CD4-positive, alpha-beta memory T cell (primary cell): ENCODE data around the gene PPP4R1. TPM values are rescaled to one million over a fixed set of nuclear protein-coding genes. Genes with fewer than 3 reads are reported as not detected.

Experiments
- CTCF ChIA-PET: fragments of 350-600 bp; sonication (Branson Sonifier 250); formaldehyde crosslinking; loops from one replicate; lab custom pipeline; 2021; ENCODE audit warnings: inconsistent platforms; ENCODE audit not compliant: partially characterized antibody; lab: Charles Lee
- POLR2A ChIA-PET: fragments of 350-600 bp; sonication (Branson Sonifier 250); formaldehyde crosslinking; loops from one replicate; lab custom pipeline; 2021; ENCODE audit not compliant: partially characterized antibody; lab: Charles Lee
- DNase-seq, 5 donors: peaks; one replicate each; pipeline versions ENCODE4 v3.0.0 to v3.0.0-alpha.2; 2020 to 2022; ENCODE audit warnings: mixed read lengths in 1 of 5
- H3K27ac ChIP-seq: one replicate; pipeline ENCODE4 v1.7.0; 2013; ENCODE audit warnings: low read depth, low read length
- H3K27me3 ChIP-seq: 2 replicates; pipeline ENCODE4 v1.7.0; 2013; ENCODE audit warnings: mild to moderate bottlenecking, low read length, moderate library complexity; ENCODE audit not compliant: insufficient read depth
- H3K36me3 ChIP-seq: 2 replicates; pipeline ENCODE4 v1.7.0; 2013; ENCODE audit warnings: mild to moderate bottlenecking, low read length, moderate library complexity; ENCODE audit not compliant: insufficient read depth
- H3K4me1 ChIP-seq: 2 replicates; pipeline ENCODE4 v1.7.0; 2013; ENCODE audit warnings: mild to moderate bottlenecking, low read length, moderate library complexity; ENCODE audit not compliant: insufficient read depth
- H3K4me3 ChIP-seq, 2 donors: one replicate each; pipeline ENCODE4 v1.7.0; 2013; ENCODE audit warnings: low read length in 2 of 2, mild to moderate bottlenecking in 1 of 2
- H3K9me3 ChIP-seq, 2 donors: one replicate each; pipeline ENCODE4 v1.7.0; 2013; ENCODE audit warnings: low read length in 2 of 2, control low read depth in 1 of 2; ENCODE audit not compliant: control insufficient read depth in 1 of 2
- H3K27ac Mint-ChIP-seq, 7 donors: one replicate each; pipeline ENCODE4 v1.8.0; 2020 to 2021; ENCODE audit warnings: mixed read lengths in 7 of 7, mild to moderate bottlenecking in 6 of 7, inconsistent platforms in 3 of 7, moderate library complexity in 3 of 7
- H3K27me3 Mint-ChIP-seq, 2 donors: one replicate each; pipeline ENCODE4 v1.8.0; 2020 to 2021; ENCODE audit warnings: mixed read lengths in 2 of 2
- H3K36me3 Mint-ChIP-seq, 2 donors: one replicate each; pipeline ENCODE4 v1.8.0; 2020 to 2021; ENCODE audit warnings: mixed read lengths in 2 of 2, inconsistent platforms in 1 of 2, mild to moderate bottlenecking in 1 of 2
- H3K4me1 Mint-ChIP-seq, 4 donors: one replicate each; pipeline ENCODE4 v1.8.0; 2020 to 2021; ENCODE audit warnings: mixed read lengths in 4 of 4, mild to moderate bottlenecking in 1 of 4
- H3K4me3 Mint-ChIP-seq, 8 donors: one replicate each; pipeline ENCODE4 v1.8.0; 2020 to 2021; ENCODE audit warnings: mixed read lengths in 8 of 8, mild to moderate bottlenecking in 7 of 8, moderate library complexity in 6 of 8, inconsistent platforms in 3 of 8
- H3K9me3 Mint-ChIP-seq, 8 donors: one replicate each; pipeline ENCODE4 v1.8.0; 2020 to 2021; ENCODE audit warnings: mixed read lengths in 8 of 8, mild to moderate bottlenecking in 5 of 8, inconsistent platforms in 3 of 8, moderate library complexity in 1 of 8
- intact Hi-C: fragments of 100-400 bp; cut with micrococcal nuclease; formaldehyde crosslinking; loops from one replicate; pipeline ENCODE4 v1.15.1; 2023
- polyA plus RNA-seq, 2 donors: library from polyadenylated mRNA; unstranded; fragments of 300-500 nt; fragmentation: Illumina TruSeq; gene quantifications; one replicate each; pipeline ENCODE4 v1.2.3, GENCODE V29; 2021
- total RNA-seq, 2 experiments: library from RNA; stranded (reverse); gene quantifications; one replicate each; pipeline ENCODE4 v1.2.3, GENCODE V29; 2021

The PPP4R1 gene
- total and polyA plus RNA-seq, 4 experiments from 2014 or later = 10.2 to 71.0 (median 40.5) TPM

DNA sequence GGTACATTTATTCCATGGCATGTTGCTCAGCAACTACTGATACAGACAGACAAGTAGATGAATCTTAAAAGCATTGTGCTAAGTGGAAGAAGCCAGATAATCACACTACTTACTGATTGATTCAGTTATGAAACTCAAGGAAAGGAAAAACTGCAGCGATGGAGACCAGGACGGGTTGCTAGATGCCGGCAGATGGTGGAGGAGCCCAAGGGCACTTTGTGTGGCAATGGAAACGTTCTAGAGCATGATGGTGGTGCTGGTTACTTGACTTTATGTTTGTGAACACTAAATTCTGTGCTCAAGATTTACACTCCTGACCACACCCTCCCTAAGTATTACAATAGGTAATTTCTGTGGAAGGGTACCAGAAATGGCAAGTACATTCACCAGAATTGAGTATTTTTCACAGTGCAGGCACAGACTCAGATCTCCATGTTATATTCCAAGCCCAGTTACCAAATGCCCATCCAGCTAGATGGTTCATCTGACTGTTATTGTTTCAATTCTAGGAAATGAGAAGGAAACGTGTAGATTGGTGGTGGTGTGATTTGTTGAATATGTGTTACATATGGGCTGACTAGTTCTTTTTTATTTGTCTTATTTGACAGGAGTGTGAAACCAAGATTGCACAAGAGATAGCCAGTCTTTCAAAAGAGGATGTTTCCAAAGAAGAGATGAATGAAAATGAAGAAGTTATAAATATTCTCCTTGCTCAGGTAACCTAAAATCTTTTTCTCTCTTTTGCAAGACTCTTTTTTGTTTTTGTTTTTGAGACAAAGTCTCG lies 83.9 kb downstream of the PPP4R1 start:
- ChIA-PET POLR2A (no interaction called here), CTCF (interaction anchor here (0.8 to 1.8 kb wide), 2 partner anchors 14 to 22 kb away, joined by 3 to 6 read pairs; no protein-coding TSS in a partner anchor)
- intact Hi-C loops = no loop called here
- Mint-ChIP-seq H3K9me3 (no peaks in the 10 kb centered on the region), H3K4me1 (no peaks in the 10 kb centered on the region), H3K27ac (peak overlapping the region in 1 of 7 donors; percentile 9), H3K4me3 (no peak overlapping the region), H3K27me3 (no peaks in the 10 kb centered on the region), H3K36me3 (peaks cover 63 to 70% of the 10 kb centered on the region in 2 donors)
- no peak overlapping the region for H3K4me3 ChIP-seq
- H3K27ac ChIP-seq = no peak overlapping the region
- H3K4me1 ChIP-seq = no peaks in the 10 kb centered on the region
- DNase-seq = no peak
- H3K27me3 ChIP-seq = no peaks in the 10 kb centered on the region
- H3K9me3 ChIP-seq = no peaks in the 10 kb centered on the region
- H3K36me3 ChIP-seq = peaks cover 40% of the 10 kb centered on the region

DNA sequence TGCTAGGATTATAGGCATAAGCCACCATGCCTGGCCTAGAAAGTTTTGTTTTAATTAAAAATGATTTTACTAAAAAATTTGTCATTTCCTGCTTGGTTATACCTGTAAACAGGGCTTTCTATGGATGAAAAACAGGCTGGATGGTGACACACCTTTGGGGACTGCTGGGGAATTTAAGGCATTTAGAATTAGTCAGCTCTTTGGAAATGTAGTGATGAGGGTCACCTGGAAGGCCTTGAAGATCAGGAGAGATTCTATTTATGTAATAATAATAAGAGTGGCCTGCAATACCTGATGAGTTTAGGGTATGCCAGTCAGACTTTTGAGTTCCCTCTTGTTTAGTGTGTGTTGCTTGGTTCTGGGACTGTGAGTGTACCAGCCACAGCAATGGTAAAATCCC lies 87.9 kb downstream of the PPP4R1 start:
- no peaks in the 10 kb centered on the region for H3K9me3 Mint-ChIP-seq
- no peak for DNase-seq
- intact Hi-C loops = no loop called here
- Histone ChIP-seq H3K27me3 (no peaks in the 10 kb centered on the region), H3K4me3 (no peak overlapping the region), H3K27ac (no peak overlapping the region), H3K4me1 (no peaks in the 10 kb centered on the region), H3K36me3 (peaks cover 20% of the 10 kb centered on the region), H3K9me3 (no peaks in the 10 kb centered on the region)
- ChIA-PET CTCF (no interaction called here), POLR2A (no interaction called here)
- H3K4me1 Mint-ChIP-seq = no peaks in the 10 kb centered on the region
- no peak overlapping the region for H3K27ac Mint-ChIP-seq
- H3K27me3 Mint-ChIP-seq = no peaks in the 10 kb centered on the region
- H3K4me3 Mint-ChIP-seq = no peak overlapping the region
- H3K36me3 Mint-ChIP-seq = peaks cover 58 to 77% of the 10 kb centered on the region in 2 donors

GRCh38 chr18:9522952-9523351 lies 91.4 kb downstream of the PPP4R1 start:
- Histone ChIP-seq H3K36me3 (peaks cover 11% of the 10 kb centered on the region), H3K4me1 (no peaks in the 10 kb centered on the region), H3K27ac (no peak overlapping the region), H3K9me3 (no peaks in the 10 kb centered on the region), H3K4me3 (no peak overlapping the region), H3K27me3 (no peaks in the 10 kb centered on the region)
- POLR2A ChIA-PET = no interaction called here
- Mint-ChIP-seq H3K27ac (no peak overlapping the region), H3K36me3 (peaks cover 40 to 56% of the 10 kb centered on the region in 2 donors), H3K4me3 (no peak overlapping the region), H3K27me3 (no peaks in the 10 kb centered on the region), H3K9me3 (no peaks in the 10 kb centered on the region), H3K4me1 (peaks cover 0 to 1% (median 0%) of the 10 kb centered on the region in 4 donors)
- intact Hi-C loops = no loop called here
- CTCF ChIA-PET = no interaction called here
- no peak for DNase-seq

- no peak overlapping the region for H3K4me3 ChIP-seq
- Mint-ChIP-seq H3K9me3 (no peaks in the 10 kb centered on the region), H3K4me1 (peaks cover 0 to 1% (median under 1%) of the 10 kb centered on the region in 4 donors), H3K4me3 (no peak overlapping the region), H3K27me3 (no peaks in the 10 kb centered on the region), H3K36me3 (peaks cover 30 to 50% of the 10 kb centered on the region in 2 donors), H3K27ac (peak overlapping the region in 1 of 7 donors; percentile 19)
- peaks cover 11% of the 10 kb centered on the region for H3K36me3 ChIP-seq
- no peaks in the 10 kb centered on the region for H3K27me3 ChIP-seq
- DNase-seq = no peak
- no peaks in the 10 kb centered on the region for H3K9me3 ChIP-seq
- POLR2A ChIA-PET = no interaction called here
- CTCF ChIA-PET = interaction anchor here (1.0 kb wide), 1 partner anchor 48 kb away, joined by 3 read pairs; no protein-coding TSS in a partner anchor
- H3K27ac ChIP-seq = no peak overlapping the region
- intact Hi-C loops = no loop called here
- H3K4me1 ChIP-seq = no peaks in the 10 kb centered on the region
These were observed 92.6 kb downstream of the PPP4R1 start for GRCh38 chr18:9521770-9522169.

DNA sequence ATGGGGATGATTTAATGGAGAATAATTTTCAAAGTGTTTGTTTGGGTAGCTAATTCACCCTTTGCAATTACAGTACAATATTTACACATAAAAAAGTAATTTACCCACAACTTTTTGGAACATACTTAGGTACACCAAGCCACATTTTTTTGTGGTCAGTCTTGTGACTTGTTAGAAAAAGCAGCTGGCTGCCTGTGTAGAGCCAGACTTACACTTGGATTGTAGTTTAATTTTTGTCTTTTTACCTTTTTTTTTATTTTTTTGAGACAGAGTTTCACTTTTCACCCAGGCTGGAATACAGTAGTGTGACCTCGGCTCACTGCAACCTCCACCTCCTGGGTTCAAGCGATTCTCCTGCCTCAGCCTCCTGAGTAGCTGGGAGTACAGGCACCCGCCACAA lies 93.7 kb downstream of the PPP4R1 start:
- Histone ChIP-seq H3K4me1 (no peaks in the 10 kb centered on the region), H3K36me3 (peaks cover 11% of the 10 kb centered on the region), H3K27ac (no peak overlapping the region), H3K27me3 (no peaks in the 10 kb centered on the region), H3K4me3 (no peak overlapping the region), H3K9me3 (no peaks in the 10 kb centered on the region)
- POLR2A ChIA-PET = no interaction called here
- DNase-seq = no peak
- intact Hi-C loops = no loop called here
- CTCF ChIA-PET = no interaction called here
- no peak overlapping the region for H3K4me3 Mint-ChIP-seq
- H3K27ac Mint-ChIP-seq = no peak overlapping the region
- H3K4me1 Mint-ChIP-seq = peaks cover 0 to 7% (median 4%) of the 10 kb centered on the region in 4 donors
- H3K27me3 Mint-ChIP-seq = no peaks in the 10 kb centered on the region
- peaks cover 28 to 53% of the 10 kb centered on the region in 2 donors for H3K36me3 Mint-ChIP-seq
- no peaks in the 10 kb centered on the region for H3K9me3 Mint-ChIP-seq

- H3K4me3 ChIP-seq = no peak overlapping the region
- H3K27me3 Mint-ChIP-seq = no peaks in the 10 kb centered on the region
- POLR2A ChIA-PET = no interaction called here
These were observed 95.0 kb downstream of the PPP4R1 start for GRCh38 chr18:9519399-9519798.

GRCh38 chr18:9517869-9518268 lies 96.5 kb downstream of the PPP4R1 start:
- Mint-ChIP-seq H3K4me1 (peaks cover 0 to 12% (median 5%) of the 10 kb centered on the region in 4 donors), H3K36me3 (peaks cover 17 to 47% of the 10 kb centered on the region in 2 donors), H3K9me3 (no peaks in the 10 kb centered on the region), H3K27ac (no peak overlapping the region), H3K4me3 (no peak overlapping the region), H3K27me3 (no peaks in the 10 kb centered on the region)
- H3K4me3 ChIP-seq = no peak overlapping the region
- no peak overlapping the region for H3K27ac ChIP-seq
- ChIA-PET POLR2A (no interaction called here), CTCF (interaction anchor here (0.6 to 2.6 kb wide), 5 partner anchors 9 to 444 kb away, joined by 3 to 13 read pairs (median 5); no protein-coding TSS in a partner anchor)
- H3K9me3 ChIP-seq = no peaks in the 10 kb centered on the region
- no peaks in the 10 kb centered on the region for H3K27me3 ChIP-seq
- no peaks in the 10 kb centered on the region for H3K36me3 ChIP-seq
- no peaks in the 10 kb centered on the region for H3K4me1 ChIP-seq
- intact Hi-C loops = loop anchor here (2.0 to 5.0 kb wide), 2 partner anchors 183 to 371 kb away; partner anchors contain the start of gene TWSG1
- no peak for DNase-seq

More at GRCh38 chr18:9519399-9519798, 95.0 kb downstream of the PPP4R1 start:
- H3K9me3 ChIP-seq = no peaks in the 10 kb centered on the region
- intact Hi-C loops = loop anchor here (5.0 kb wide), 1 partner anchor 372 kb away; no protein-coding TSS in a partner anchor
- H3K36me3 Mint-ChIP-seq = peaks cover 21 to 48% of the 10 kb centered on the region in 2 donors
- CTCF ChIA-PET = no interaction called here
- no peak for DNase-seq
- H3K4me1 Mint-ChIP-seq = peaks cover 0 to 12% (median 5%) of the 10 kb centered on the region in 4 donors
- H3K27ac ChIP-seq = no peak overlapping the region
- H3K4me1 ChIP-seq = no peaks in the 10 kb centered on the region
- H3K9me3 Mint-ChIP-seq = no peaks in the 10 kb centered on the region
- H3K4me3 Mint-ChIP-seq = no peak overlapping the region
- H3K27ac Mint-ChIP-seq = peak overlapping the region in 2 of 7 donors; percentile 18 to 21
- H3K36me3 ChIP-seq = peaks cover 2% of the 10 kb centered on the region
- no peaks in the 10 kb centered on the region for H3K27me3 ChIP-seq
